ENCODE results near the gene HOMER3. TPM values are rescaled to one million over a fixed set of nuclear protein-coding genes. Genes with fewer than 3 reads are reported as not detected.
"Not testable (repeated sequence)": the region's sequence is repeated elsewhere in the genome, so short reads cannot be mapped to it uniquely, and the experiment has no call there.

Gene HOMER3
- polyA plus RNA-seq, 2 donors = 8.9 to 12.6 TPM

- H3K36me3 ChIP-seq (ENCODE audit: control insufficient read depth in 2 of 2, insufficient read depth in 2 of 2, low read length in 1 of 2) = peaks cover 3 to 54% of the 10 kb centered on the region in 2 donors
- no peaks in the 10 kb centered on the region for H3K27me3 ChIP-seq (ENCODE audit: control insufficient read depth in 1 of 2, insufficient read depth in 2 of 2, low read length in 2 of 2)
- WGBS, 2 donors = 90 to 91% methylated on average over 36 of the region's 36 CpGs
Measured at GRCh38 chr19:18906605-18907519, 34.2 kb downstream of the HOMER3 start.

GRCh38 chr19:18905513-18906236 is 35.3 kb downstream of the HOMER3 start:
- H3K4me1 ChIP-seq (ENCODE audit: control insufficient read depth in 2 of 2, insufficient read depth in 2 of 2, low read length in 1 of 2) = no peaks in the 10 kb centered on the region
- H3K27ac ChIP-seq (ENCODE audit: low read depth in 2 of 2, low read length in 1 of 2) = no peak overlapping the region
- H3K4me3 ChIP-seq (ENCODE audit: low read depth in 1 of 2, low read length in 2 of 2) = no peak overlapping the region
- no peaks in the 10 kb centered on the region for H3K9me3 ChIP-seq (ENCODE audit: control insufficient read depth in 2 of 2, insufficient read depth in 1 of 2, low read depth in 1 of 2, low read length in 1 of 2)
- no peaks in the 10 kb centered on the region for H3K27me3 ChIP-seq (ENCODE audit: control insufficient read depth in 1 of 2, insufficient read depth in 2 of 2, low read length in 2 of 2)
- H3K36me3 ChIP-seq (ENCODE audit: control insufficient read depth in 2 of 2, insufficient read depth in 2 of 2, low read length in 1 of 2) = peaks cover 3 to 50% of the 10 kb centered on the region in 2 donors
- 87 to 88% methylated on average over 26 of the region's 26 CpGs for WGBS, 2 donors

More at GRCh38 chr19:18906605-18907519, 34.2 kb downstream of the HOMER3 start:
- Histone ChIP-seq H3K4me1 (ENCODE audit: control insufficient read depth in 2 of 2, insufficient read depth in 2 of 2, low read length in 1 of 2) (no peaks in the 10 kb centered on the region), H3K9me3 (ENCODE audit: control insufficient read depth in 2 of 2, insufficient read depth in 1 of 2, low read depth in 1 of 2, low read length in 1 of 2) (no peaks in the 10 kb centered on the region), H3K27ac (ENCODE audit: low read depth in 2 of 2, low read length in 1 of 2) (no peak overlapping the region), H3K4me3 (ENCODE audit: low read depth in 1 of 2, low read length in 2 of 2) (no peak overlapping the region)

GRCh38 chr19:18905058-18905456 is 36.0 kb downstream of the HOMER3 start:
- no peaks in the 10 kb centered on the region for H3K27me3 ChIP-seq (ENCODE audit: control insufficient read depth in 1 of 2, insufficient read depth in 2 of 2, low read length in 2 of 2)
- H3K4me3 ChIP-seq (ENCODE audit: low read depth in 1 of 2, low read length in 2 of 2) = no peak overlapping the region
- H3K27ac ChIP-seq (ENCODE audit: low read depth in 2 of 2, low read length in 1 of 2) = no peak overlapping the region
- 89 to 92% methylated on average over 8 of the region's 8 CpGs for WGBS, 2 donors
- no peaks in the 10 kb centered on the region for H3K4me1 ChIP-seq (ENCODE audit: control insufficient read depth in 2 of 2, insufficient read depth in 2 of 2, low read length in 1 of 2)
- peaks cover 3 to 51% of the 10 kb centered on the region in 2 donors for H3K36me3 ChIP-seq (ENCODE audit: control insufficient read depth in 2 of 2, insufficient read depth in 2 of 2, low read length in 1 of 2)
- H3K9me3 ChIP-seq (ENCODE audit: control insufficient read depth in 2 of 2, insufficient read depth in 1 of 2, low read depth in 1 of 2, low read length in 1 of 2) = no peaks in the 10 kb centered on the region

GRCh38 chr19:18904334-18905057 is 36.5 kb downstream of the HOMER3 start:
- H3K36me3 ChIP-seq (ENCODE audit: control insufficient read depth in 2 of 2, insufficient read depth in 2 of 2, low read length in 1 of 2) = peaks cover 3 to 55% of the 10 kb centered on the region in 2 donors
- no peaks in the 10 kb centered on the region for H3K9me3 ChIP-seq (ENCODE audit: control insufficient read depth in 2 of 2, insufficient read depth in 1 of 2, low read depth in 1 of 2, low read length in 1 of 2)
- H3K4me1 ChIP-seq (ENCODE audit: control insufficient read depth in 2 of 2, insufficient read depth in 2 of 2, low read length in 1 of 2) = no peaks in the 10 kb centered on the region
- WGBS, 2 donors = 89 to 91% methylated on average over 24 to 25 of the region's 25 CpGs
- H3K27me3 ChIP-seq (ENCODE audit: control insufficient read depth in 1 of 2, insufficient read depth in 2 of 2, low read length in 2 of 2) = no peaks in the 10 kb centered on the region
- no peak overlapping the region for H3K27ac ChIP-seq (ENCODE audit: low read depth in 2 of 2, low read length in 1 of 2)
- no peak overlapping the region for H3K4me3 ChIP-seq (ENCODE audit: low read depth in 1 of 2, low read length in 2 of 2)

GRCh38 chr19:18903156-18904037 is 37.6 kb downstream of the HOMER3 start:
- Histone ChIP-seq H3K4me3 (ENCODE audit: low read depth in 1 of 2, low read length in 2 of 2) (no peak overlapping the region), H3K27ac (ENCODE audit: low read depth in 2 of 2, low read length in 1 of 2) (no peak overlapping the region), H3K36me3 (ENCODE audit: control insufficient read depth in 2 of 2, insufficient read depth in 2 of 2, low read length in 1 of 2) (peaks cover 3 to 61% of the 10 kb centered on the region in 2 donors), H3K4me1 (ENCODE audit: control insufficient read depth in 2 of 2, insufficient read depth in 2 of 2, low read length in 1 of 2) (no peaks in the 10 kb centered on the region), H3K9me3 (ENCODE audit: control insufficient read depth in 2 of 2, insufficient read depth in 1 of 2, low read depth in 1 of 2, low read length in 1 of 2) (no peaks in the 10 kb centered on the region), H3K27me3 (ENCODE audit: control insufficient read depth in 1 of 2, insufficient read depth in 2 of 2, low read length in 2 of 2) (no peaks in the 10 kb centered on the region)
- WGBS, 2 donors = 87 to 90% methylated on average over 29 of the region's 29 CpGs

GRCh38 chr19:18902519-18902918 is 38.5 kb downstream of the HOMER3 start:
- H3K36me3 ChIP-seq (ENCODE audit: control insufficient read depth in 2 of 2, insufficient read depth in 2 of 2, low read length in 1 of 2) = peaks cover 3 to 56% of the 10 kb centered on the region in 2 donors
- H3K27ac ChIP-seq (ENCODE audit: low read depth in 2 of 2, low read length in 1 of 2); H3K4me3 ChIP-seq (ENCODE audit: low read depth in 1 of 2, low read length in 2 of 2); H3K4me1 ChIP-seq (ENCODE audit: control insufficient read depth in 2 of 2, insufficient read depth in 2 of 2, low read length in 1 of 2); H3K9me3 ChIP-seq (ENCODE audit: control insufficient read depth in 2 of 2, insufficient read depth in 1 of 2, low read depth in 1 of 2, low read length in 1 of 2); H3K27me3 ChIP-seq (ENCODE audit: control insufficient read depth in 1 of 2, insufficient read depth in 2 of 2, low read length in 2 of 2): not testable (repeated sequence)
- WGBS, 2 donors = 96 to 98% methylated on average over 5 of the region's 5 CpGs

- Histone ChIP-seq H3K4me3 (ENCODE audit: low read depth in 1 of 2, low read length in 2 of 2) (no peak overlapping the region), H3K27me3 (ENCODE audit: control insufficient read depth in 1 of 2, insufficient read depth in 2 of 2, low read length in 2 of 2) (no peaks in the 10 kb centered on the region), H3K4me1 (ENCODE audit: control insufficient read depth in 2 of 2, insufficient read depth in 2 of 2, low read length in 1 of 2) (peaks cover 0 to 3% of the 10 kb centered on the region in 2 donors), H3K36me3 (ENCODE audit: control insufficient read depth in 2 of 2, insufficient read depth in 2 of 2, low read length in 1 of 2) (peaks cover 3 to 45% of the 10 kb centered on the region in 2 donors), H3K9me3 (ENCODE audit: control insufficient read depth in 2 of 2, insufficient read depth in 1 of 2, low read depth in 1 of 2, low read length in 1 of 2) (no peaks in the 10 kb centered on the region), H3K27ac (ENCODE audit: low read depth in 2 of 2, low read length in 1 of 2) (no peak overlapping the region)
- 91 to 95% methylated on average over 7 of the region's 7 CpGs for WGBS, 2 donors
Measured at GRCh38 chr19:18901491-18901890, 39.5 kb downstream of the HOMER3 start.

- Histone ChIP-seq H3K4me1 (ENCODE audit: control insufficient read depth in 2 of 2, insufficient read depth in 2 of 2, low read length in 1 of 2) (peaks cover 0 to 3% of the 10 kb centered on the region in 2 donors), H3K27me3 (ENCODE audit: control insufficient read depth in 1 of 2, insufficient read depth in 2 of 2, low read length in 2 of 2) (peaks cover 0 to 4% of the 10 kb centered on the region in 2 donors), H3K9me3 (ENCODE audit: control insufficient read depth in 2 of 2, insufficient read depth in 1 of 2, low read depth in 1 of 2, low read length in 1 of 2) (no peaks in the 10 kb centered on the region), H3K27ac (ENCODE audit: low read depth in 2 of 2, low read length in 1 of 2) (no peak overlapping the region), H3K36me3 (ENCODE audit: control insufficient read depth in 2 of 2, insufficient read depth in 2 of 2, low read length in 1 of 2) (peaks cover 3 to 39% of the 10 kb centered on the region in 2 donors), H3K4me3 (ENCODE audit: low read depth in 1 of 2, low read length in 2 of 2) (no peak overlapping the region)
- WGBS, 2 donors = 87 to 89% methylated on average over 17 of the region's 17 CpGs
Measured at GRCh38 chr19:18900700-18901481, 40.1 kb downstream of the HOMER3 start.

Data from esophagus (tissue), 2 donors.